ENCODE results near the gene CCR3. TPM values are rescaled to one million over a fixed set of nuclear protein-coding genes. Genes with fewer than 3 reads are reported as not detected.

The CCR3 gene
- total RNA-seq, 1 experiment from 2014 or later, result not detected

DNA sequence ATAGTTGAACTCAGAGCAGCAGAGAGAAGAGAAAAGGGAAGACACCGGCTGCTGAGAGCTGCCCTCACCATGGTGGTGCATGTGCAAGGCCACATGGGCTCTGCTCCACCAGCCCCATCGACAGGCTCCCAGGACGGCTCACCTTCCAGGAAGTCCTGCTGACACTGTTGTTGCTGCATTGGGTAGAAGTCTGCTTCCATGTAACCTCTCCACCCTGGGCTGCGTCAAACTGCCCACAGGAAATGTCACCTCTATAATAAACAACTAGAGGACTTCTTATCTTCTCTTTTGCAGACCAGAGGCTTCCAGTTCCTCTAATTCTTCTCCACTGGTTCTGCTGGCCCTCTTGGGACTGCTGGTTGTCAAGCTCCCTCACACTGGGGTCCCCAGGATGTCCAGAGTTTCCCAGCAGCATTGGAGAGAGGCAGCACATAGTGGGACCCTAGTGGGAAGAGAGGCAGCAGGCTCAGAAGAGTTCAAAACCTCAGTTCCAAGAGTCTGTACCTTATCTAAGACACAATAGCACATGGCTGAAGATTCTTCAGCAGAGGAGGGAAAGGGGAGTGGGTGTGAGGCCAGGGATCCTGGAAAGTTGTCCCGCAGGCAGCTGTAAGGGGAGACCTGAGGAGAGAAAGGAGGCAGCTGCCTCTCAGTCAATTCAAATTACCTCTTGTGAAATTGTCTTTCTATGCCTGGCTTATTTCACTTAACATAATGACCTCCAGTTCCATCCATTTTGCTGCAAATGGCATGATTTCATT is 5.8 kb upstream of the CCR3 start:
- ChIA-PET POLR2A (ENCODE audit: low non-redundant PET) (no interaction called here), CTCF (no interaction called here)
- no peaks in the 10 kb centered on the region for H3K27me3 ChIP-seq (replicated peaks; ENCODE audit: insufficient read depth, low read depth, low read length, poor library complexity)
- BruUV-seq (replicated peaks), result no TSS peak
- intact Hi-C loops (cut with micrococcal nuclease; ENCODE audit: unreplicated experiment), result no loop called here
- TF ChIP-seq, protein P1, sequence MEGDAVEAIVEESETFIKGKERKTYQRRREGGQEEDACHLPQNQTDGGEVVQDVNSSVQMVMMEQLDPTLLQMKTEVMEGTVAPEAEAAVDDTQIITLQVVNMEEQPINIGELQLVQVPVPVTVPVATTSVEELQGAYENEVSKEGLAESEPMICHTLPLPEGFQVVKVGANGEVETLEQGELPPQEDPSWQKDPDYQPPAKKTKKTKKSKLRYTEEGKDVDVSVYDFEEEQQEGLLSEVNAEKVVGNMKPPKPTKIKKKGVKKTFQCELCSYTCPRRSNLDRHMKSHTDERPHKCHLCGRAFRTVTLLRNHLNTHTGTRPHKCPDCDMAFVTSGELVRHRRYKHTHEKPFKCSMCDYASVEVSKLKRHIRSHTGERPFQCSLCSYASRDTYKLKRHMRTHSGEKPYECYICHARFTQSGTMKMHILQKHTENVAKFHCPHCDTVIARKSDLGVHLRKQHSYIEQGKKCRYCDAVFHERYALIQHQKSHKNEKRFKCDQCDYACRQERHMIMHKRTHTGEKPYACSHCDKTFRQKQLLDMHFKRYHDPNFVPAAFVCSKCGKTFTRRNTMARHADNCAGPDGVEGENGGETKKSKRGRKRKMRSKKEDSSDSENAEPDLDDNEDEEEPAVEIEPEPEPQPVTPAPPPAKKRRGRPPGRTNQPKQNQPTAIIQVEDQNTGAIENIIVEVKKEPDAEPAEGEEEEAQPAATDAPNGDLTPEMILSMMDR (conservative IDR thresholded peaks at IDR 0.05; ENCODE audit: low read depth, low read length), result no peak
- H3K9me3 ChIP-seq (ENCODE audit: low read depth, low read length, poor library complexity, severe bottlenecking), result no peaks in the 10 kb centered on the region
- no peak for DNase-seq (ENCODE audit: low spot score)
- no peaks in the 10 kb centered on the region for H3K4me1 ChIP-seq (ENCODE audit: insufficient read depth, low read length, poor library complexity, severe bottlenecking)
- H3K27ac ChIP-seq (ENCODE audit: low read depth, low read length, poor library complexity, severe bottlenecking), result no peak overlapping the region
- H3K4me3 ChIP-seq (ENCODE audit: low read depth, low read length, poor library complexity, severe bottlenecking), result no peak overlapping the region
- H3K36me3 ChIP-seq (ENCODE audit: insufficient read depth, low read length, poor library complexity, severe bottlenecking), result no peaks in the 10 kb centered on the region

DNA sequence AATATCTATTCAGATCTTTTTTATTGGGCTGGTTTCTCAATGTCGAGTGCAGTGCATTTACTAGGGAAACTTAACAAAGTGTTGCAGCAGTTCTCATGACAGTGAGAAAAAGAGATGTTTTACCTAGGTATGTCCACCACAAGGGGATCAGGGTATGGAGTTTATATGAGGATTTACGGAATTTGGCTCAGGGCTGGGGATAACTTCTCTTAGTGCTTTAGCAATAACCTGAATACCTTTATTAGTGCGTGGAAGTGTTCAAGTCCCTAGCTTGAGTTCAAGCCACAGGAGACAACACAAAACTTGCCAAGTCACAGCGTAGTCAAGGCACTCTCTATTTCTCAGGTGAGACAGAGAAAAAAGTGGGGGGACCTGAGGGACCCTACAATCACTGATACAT is 3.9 kb upstream of the CCR3 start:
- no peak overlapping the region for H3K27ac ChIP-seq (ENCODE audit: low read depth, low read length, poor library complexity, severe bottlenecking)

DNA sequence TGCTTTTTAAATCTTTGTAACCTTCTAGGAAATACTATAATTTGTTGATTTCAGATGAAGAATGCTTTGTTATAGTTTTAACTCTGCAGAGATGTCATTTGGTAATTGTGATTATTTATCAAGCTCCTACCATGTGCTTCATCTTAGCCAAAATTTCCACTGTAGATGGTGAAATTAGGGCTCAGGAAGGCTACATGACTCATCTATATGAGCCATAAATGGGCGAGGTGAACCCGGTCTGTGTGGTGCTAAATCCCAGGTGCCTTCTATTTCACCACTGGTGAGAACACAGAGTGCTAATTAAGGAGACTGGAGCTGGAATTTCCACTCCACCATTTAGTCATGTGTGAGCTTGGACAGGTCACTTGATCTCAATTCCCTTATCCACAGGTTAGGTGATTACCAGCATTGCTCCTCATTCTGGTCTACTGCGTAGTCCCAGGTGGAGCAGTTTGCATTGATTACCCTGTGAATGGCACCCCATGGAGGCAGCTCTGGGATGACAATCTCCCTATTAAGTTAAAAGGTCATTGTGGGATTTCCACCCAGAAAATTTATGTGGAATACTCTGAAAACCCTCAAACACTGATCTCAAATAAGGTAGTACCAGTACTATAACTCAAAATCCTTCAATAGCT is 2.8 kb upstream of the CCR3 start:
- no TSS peak for BruUV-seq (replicated peaks)
- Histone ChIP-seq H3K4me1 (ENCODE audit: insufficient read depth, low read length, poor library complexity, severe bottlenecking) (no peaks in the 10 kb centered on the region), H3K27me3 (replicated peaks; ENCODE audit: insufficient read depth, low read depth, low read length, poor library complexity) (no peaks in the 10 kb centered on the region), H3K4me3 (ENCODE audit: low read depth, low read length, poor library complexity, severe bottlenecking) (no peak overlapping the region), H3K27ac (ENCODE audit: low read depth, low read length, poor library complexity, severe bottlenecking) (no peak overlapping the region), H3K36me3 (ENCODE audit: insufficient read depth, low read length, poor library complexity, severe bottlenecking) (no peaks in the 10 kb centered on the region), H3K9me3 (ENCODE audit: low read depth, low read length, poor library complexity, severe bottlenecking) (no peaks in the 10 kb centered on the region)
- TF ChIP-seq, protein P1 (conservative IDR thresholded peaks at IDR 0.05; ENCODE audit: low read depth, low read length), result no peak
- TF ChIP-seq EZH2 (IDR thresholded peaks at IDR 0.05; ENCODE audit: borderline replicate concordance, low read depth, low read length, poor library complexity, severe bottlenecking), result no peak
- ChIA-PET POLR2A (ENCODE audit: low non-redundant PET) (no interaction called here), CTCF (interaction anchor here (0.6 kb wide), 1 partner anchor 155 kb away, joined by 4 read pairs; no protein-coding TSS in a partner anchor)
- DNase-seq (ENCODE audit: low spot score), result no peak
- intact Hi-C loops (cut with micrococcal nuclease; ENCODE audit: unreplicated experiment), result no loop called here

More for the DNA sequence above, 3.9 kb upstream of the CCR3 start:
- TF ChIP-seq, protein P1 (conservative IDR thresholded peaks at IDR 0.05; ENCODE audit: low read depth, low read length), result no peak
- TF ChIP-seq EZH2 (IDR thresholded peaks at IDR 0.05; ENCODE audit: borderline replicate concordance, low read depth, low read length, poor library complexity, severe bottlenecking), result no peak
- Histone ChIP-seq H3K4me1 (ENCODE audit: insufficient read depth, low read length, poor library complexity, severe bottlenecking) (no peaks in the 10 kb centered on the region), H3K36me3 (ENCODE audit: insufficient read depth, low read length, poor library complexity, severe bottlenecking) (no peaks in the 10 kb centered on the region), H3K4me3 (ENCODE audit: low read depth, low read length, poor library complexity, severe bottlenecking) (no peak overlapping the region), H3K9me3 (ENCODE audit: low read depth, low read length, poor library complexity, severe bottlenecking) (no peaks in the 10 kb centered on the region), H3K27me3 (replicated peaks; ENCODE audit: insufficient read depth, low read depth, low read length, poor library complexity) (no peaks in the 10 kb centered on the region)
- DNase-seq (ENCODE audit: low spot score), result no peak
- ChIA-PET POLR2A (ENCODE audit: low non-redundant PET) (no interaction called here), CTCF (no interaction called here)
- intact Hi-C loops (cut with micrococcal nuclease; ENCODE audit: unreplicated experiment), result no loop called here
- no TSS peak for BruUV-seq (replicated peaks)

Measured in A673 (cell line).